Loucy (cell line): ENCODE measurements around the gene PHACTR2.
"Not testable (repeated sequence)": the region's sequence is repeated elsewhere in the genome, so short reads cannot be mapped to it uniquely, and the experiment has no call there.

Experiments
- H2AFZ ChIP-seq: fragments of 200-600 bp; sonication (generic); 2 replicates; pipeline ENCODE4 v1.6.0; 2016; ENCODE audit warnings: antibody characterized with exemption, mild to moderate bottlenecking, low read length, moderate library complexity
- H3F3A ChIP-seq: fragments of 200-600 bp; 2 replicates; pipeline ENCODE4 v1.6.0; 2016; ENCODE audit warnings: antibody characterized with exemption, low read depth, mild to moderate bottlenecking
- H3K27me3 ChIP-seq: fragments of 200-600 bp; sonication (generic); 2 replicates; pipeline ENCODE4 v1.6.1; 2014; ENCODE audit warnings: low read length, mild to moderate bottlenecking; ENCODE audit not compliant: insufficient read depth, poor library complexity, severe bottlenecking
- H3K36me3 ChIP-seq: fragments of 200-600 bp; sonication (generic); 2 replicates; pipeline ENCODE4 v1.6.1; 2016; ENCODE audit warnings: low read length; ENCODE audit not compliant: insufficient read depth
- H3K4me1 ChIP-seq: fragments of 200-600 bp; sonication (generic); 2 replicates; pipeline ENCODE4 v1.5.1; 2014; ENCODE audit warnings: low read length, mild to moderate bottlenecking; ENCODE audit not compliant: insufficient read depth, poor library complexity, severe bottlenecking
- H3K4me2 ChIP-seq: fragments of 200-600 bp; sonication (generic); 2 replicates; pipeline ENCODE4 v1.6.0; 2014; ENCODE audit warnings: antibody characterized with exemption, low read length, low read depth, mild to moderate bottlenecking; ENCODE audit not compliant: poor library complexity, severe bottlenecking
- H3K4me3 ChIP-seq: fragments of 200-600 bp; sonication (generic); 2 replicates; pipeline ENCODE4 v1.5.1; 2014; ENCODE audit warnings: low read length, mild to moderate bottlenecking, mixed read lengths; ENCODE audit not compliant: poor library complexity, severe bottlenecking
- H3K79me2 ChIP-seq: fragments of 200-600 bp; sonication (generic); 2 replicates; pipeline ENCODE4 v1.6.1; 2014; ENCODE audit warnings: low read length; ENCODE audit not compliant: insufficient read depth
- H3K9ac ChIP-seq: fragments of 200-600 bp; sonication (generic); 2 replicates; pipeline ENCODE4 v1.6.0; 2014; ENCODE audit warnings: mild to moderate bottlenecking, low read depth, low read length, moderate library complexity; ENCODE audit not compliant: poor library complexity, severe bottlenecking
- H3K9me2 ChIP-seq: fragments of 200-600 bp; sonication (generic); replicated peaks from 2 replicates; pipeline ENCODE4 v1.6.1; 2016; ENCODE audit warnings: low read depth, low read length, mixed read lengths
- H3K9me3 ChIP-seq: fragments of 200-600 bp; sonication (generic); 2 replicates; pipeline ENCODE4 v1.6.1; 2014; ENCODE audit warnings: mild to moderate bottlenecking, antibody characterized with exemption, low read length, low read depth; ENCODE audit not compliant: insufficient read depth
- H4K20me1 ChIP-seq: fragments of 200-600 bp; sonication (generic); 2 replicates; pipeline ENCODE4 v1.6.0; 2014; ENCODE audit warnings: antibody characterized with exemption, low read length, mild to moderate bottlenecking; ENCODE audit not compliant: insufficient read depth, poor library complexity, severe bottlenecking
- EZH2phosphoT487 ChIP-seq: fragments of 200-600 bp; IDR thresholded peaks from 2 replicates; pipeline ENCODE4 v1.6.1; 2018; ENCODE audit warnings: antibody characterized with exemption, mild to moderate bottlenecking, moderate library complexity, borderline replicate concordance
- TF ChIP-seq, protein P1 (sequence below): fragments of 200-600 bp; sonication (generic); conservative IDR thresholded peaks from 2 replicates; pipeline ENCODE4 v1.5.1; 2014; ENCODE audit warnings: mild to moderate bottlenecking, antibody characterized with exemption, low read length

The PHACTR2 gene

DNA sequence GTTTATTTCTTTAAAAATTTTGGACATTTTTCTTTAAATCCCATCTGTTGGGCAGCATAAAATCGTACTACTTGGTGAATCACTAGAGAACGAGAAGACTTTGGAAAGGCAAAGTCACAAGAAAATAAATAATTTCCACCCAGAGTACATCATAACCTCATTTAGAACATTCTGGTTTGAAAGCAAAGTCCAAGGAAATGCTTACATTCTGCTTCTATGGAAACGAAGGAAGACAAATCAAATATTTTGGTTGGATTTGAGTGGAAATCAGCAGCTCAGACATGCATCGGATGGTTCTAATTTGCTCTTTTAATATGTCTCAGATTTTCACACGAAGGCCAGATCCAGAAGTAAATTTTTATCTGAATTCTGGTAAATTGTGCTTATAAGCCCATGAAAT, 104.7 kb downstream of the PHACTR2 start:
- TF ChIP-seq, protein P1, sequence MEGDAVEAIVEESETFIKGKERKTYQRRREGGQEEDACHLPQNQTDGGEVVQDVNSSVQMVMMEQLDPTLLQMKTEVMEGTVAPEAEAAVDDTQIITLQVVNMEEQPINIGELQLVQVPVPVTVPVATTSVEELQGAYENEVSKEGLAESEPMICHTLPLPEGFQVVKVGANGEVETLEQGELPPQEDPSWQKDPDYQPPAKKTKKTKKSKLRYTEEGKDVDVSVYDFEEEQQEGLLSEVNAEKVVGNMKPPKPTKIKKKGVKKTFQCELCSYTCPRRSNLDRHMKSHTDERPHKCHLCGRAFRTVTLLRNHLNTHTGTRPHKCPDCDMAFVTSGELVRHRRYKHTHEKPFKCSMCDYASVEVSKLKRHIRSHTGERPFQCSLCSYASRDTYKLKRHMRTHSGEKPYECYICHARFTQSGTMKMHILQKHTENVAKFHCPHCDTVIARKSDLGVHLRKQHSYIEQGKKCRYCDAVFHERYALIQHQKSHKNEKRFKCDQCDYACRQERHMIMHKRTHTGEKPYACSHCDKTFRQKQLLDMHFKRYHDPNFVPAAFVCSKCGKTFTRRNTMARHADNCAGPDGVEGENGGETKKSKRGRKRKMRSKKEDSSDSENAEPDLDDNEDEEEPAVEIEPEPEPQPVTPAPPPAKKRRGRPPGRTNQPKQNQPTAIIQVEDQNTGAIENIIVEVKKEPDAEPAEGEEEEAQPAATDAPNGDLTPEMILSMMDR: no peak
- no peak for TF ChIP-seq EZH2phosphoT487
- H3K4me2 ChIP-seq: no peak overlapping the region
- H3K9me3 ChIP-seq: no peaks in the 10 kb centered on the region; the same call in 1 of the 2 replicates
- no peaks in the 10 kb centered on the region for H3K27me3 ChIP-seq
- H3K4me1 ChIP-seq: no peaks in the 10 kb centered on the region
- H3K79me2 ChIP-seq: no peaks in the 10 kb centered on the region
- H3K9me2 ChIP-seq: no peaks in the 10 kb centered on the region
- H3F3A ChIP-seq: no peaks in the 10 kb centered on the region
- no peaks in the 10 kb centered on the region for H3K36me3 ChIP-seq
- no peak overlapping the region for H3K4me3 ChIP-seq
- no peaks in the 10 kb centered on the region for H4K20me1 ChIP-seq
- no peak overlapping the region for H2AFZ ChIP-seq
- no peak overlapping the region for H3K9ac ChIP-seq

DNA sequence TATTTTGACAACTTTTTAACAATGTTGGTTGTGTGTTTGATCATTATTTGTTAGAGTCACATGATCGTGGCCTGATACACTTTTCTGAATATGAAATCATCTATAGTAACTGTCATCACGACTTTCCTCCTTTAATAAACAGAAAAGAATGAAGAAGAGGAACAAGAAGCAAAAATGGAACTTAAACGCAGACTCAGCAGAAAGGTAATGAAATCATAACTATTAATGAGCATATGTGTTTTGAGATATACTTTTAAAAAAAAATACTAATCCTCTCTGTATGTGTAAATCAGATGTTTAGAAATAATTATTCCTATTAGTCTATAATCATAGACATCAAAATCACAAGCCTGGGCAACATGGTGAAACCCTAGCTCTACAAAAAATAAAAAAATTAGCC, 105.3 kb downstream of the PHACTR2 start:
- Histone ChIP-seq H3K9me3 (no peaks in the 10 kb centered on the region; the same call in 1 of the 2 replicates), H3K9ac (no peak overlapping the region), H2AFZ (no peak overlapping the region), H3K79me2 (no peaks in the 10 kb centered on the region), H3K9me2 (no peaks in the 10 kb centered on the region), H3K36me3 (no peaks in the 10 kb centered on the region), H3K4me1 (no peaks in the 10 kb centered on the region), H3K4me2 (no peak overlapping the region), H4K20me1 (no peaks in the 10 kb centered on the region), H3K27me3 (no peaks in the 10 kb centered on the region), H3K4me3 (no peak overlapping the region), H3F3A (no peaks in the 10 kb centered on the region)
- TF ChIP-seq, protein P1: no peak
- TF ChIP-seq EZH2phosphoT487: no peak

DNA sequence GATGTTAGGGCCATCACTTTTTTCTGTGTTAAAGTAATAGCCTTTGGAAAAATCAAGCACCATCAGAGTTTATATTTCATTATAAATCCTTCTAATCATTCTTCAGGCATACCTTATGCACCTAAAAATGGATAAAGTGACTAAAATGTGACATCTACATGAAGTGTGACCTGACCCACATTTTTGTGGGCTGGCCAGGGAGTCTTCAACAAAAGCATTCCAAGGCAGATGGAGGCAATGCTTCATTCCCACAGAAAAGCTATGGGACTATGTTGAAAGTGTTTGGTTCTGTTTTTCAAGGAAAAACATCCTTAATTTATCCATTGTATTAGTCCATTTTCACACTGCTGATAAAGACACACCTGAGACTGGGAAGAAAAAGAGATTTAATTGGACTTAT, 106.6 kb downstream of the PHACTR2 start:
- Histone ChIP-seq H3K4me2 (no peak overlapping the region), H3K36me3 (no peaks in the 10 kb centered on the region), H3K27me3 (no peaks in the 10 kb centered on the region), H3K9ac (no peak overlapping the region), H3K9me2 (no peaks in the 10 kb centered on the region), H3K79me2 (no peaks in the 10 kb centered on the region), H3K9me3 (no peaks in the 10 kb centered on the region; the same call in 1 of the 2 replicates), H3K4me3 (no peak overlapping the region), H3K4me1 (no peaks in the 10 kb centered on the region), H2AFZ (no peak overlapping the region), H4K20me1 (no peaks in the 10 kb centered on the region), H3F3A (no peaks in the 10 kb centered on the region)
- no peak for TF ChIP-seq EZH2phosphoT487
- TF ChIP-seq, protein P1: no peak

DNA sequence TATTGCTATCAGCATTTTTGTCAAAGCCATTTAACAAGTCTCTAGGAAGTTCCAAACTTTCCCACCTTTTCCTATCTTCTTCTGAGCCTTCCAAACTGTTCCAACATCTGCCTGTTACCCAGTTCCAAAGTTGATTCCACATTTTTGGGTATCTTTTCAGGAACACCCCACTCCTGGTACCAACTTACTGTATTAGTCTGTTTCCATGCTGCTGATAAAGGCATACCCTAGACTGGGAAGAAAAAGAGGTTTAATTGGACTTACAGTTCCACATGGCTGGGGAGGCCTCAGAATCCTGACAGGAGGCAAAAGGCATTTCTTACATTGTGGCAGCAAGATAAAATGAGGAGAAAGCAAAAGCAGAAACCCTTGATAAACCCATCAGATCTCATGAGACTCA, 108.6 kb downstream of the PHACTR2 start:
- not testable (repeated sequence) for H3F3A ChIP-seq, H3K79me2 ChIP-seq, H3K9ac ChIP-seq, H3K9me2 ChIP-seq, H3K4me1 ChIP-seq, H3K4me3 ChIP-seq, H3K27me3 ChIP-seq, H4K20me1 ChIP-seq, H3K4me2 ChIP-seq, H3K36me3 ChIP-seq, H3K9me3 ChIP-seq, H2AFZ ChIP-seq
